H9 (cell line): Measurements from ENCODE around the gene CES2. TPM values are rescaled to one million over a fixed set of nuclear protein-coding genes. Genes with fewer than 3 reads are reported as not detected.

Experiments used
- total RNA-seq: library from RNA; stranded (reverse); gene quantifications from 2 replicates; pipeline ENCODE4 v1.2.1, GENCODE V29; 2021

The CES2 gene
- total RNA-seq, 1 experiment from 2014 or later = 28.2 TPM

Other genes starting within 250 kb of the CES2 start
- 39.8 and 40.5 TPM in 2 replicates for gene CMTM4, start 238.8 kb upstream of the CES2 start, total RNA-seq
- 94.2 and 100 TPM in 2 replicates for gene DYNC1LI2, start 183.9 kb upstream of the CES2 start, total RNA-seq
- gene TERB1, start 133.9 kb upstream of the CES2 start, total RNA-seq = not detected in 2 replicates
- gene NAE1, start 104.5 kb upstream of the CES2 start, total RNA-seq = 131 and 144 TPM in 2 replicates
- 0.55 and 0.81 TPM in 2 replicates for gene CA7, start 91.1 kb upstream of the CES2 start, total RNA-seq
- 22.0 and 23.1 TPM in 2 replicates for gene PDP2, start 55.0 kb upstream of the CES2 start, total RNA-seq
- not detected in 2 replicates for gene CDH16, start 16.6 kb upstream of the CES2 start, total RNA-seq
- 0.44 and 0.72 TPM in 2 replicates for gene RRAD, start 10.0 kb upstream of the CES2 start, total RNA-seq
- 83.0 and 85.7 TPM in 2 replicates for gene CIAO2B, start 1.1 kb upstream of the CES2 start, total RNA-seq
- 3.4 and 3.7 TPM in 2 replicates for gene CES3, start 25.8 kb downstream of the CES2 start, total RNA-seq
- gene CES4A, start 53.1 kb downstream of the CES2 start, total RNA-seq = 1.8 and 1.9 TPM in 2 replicates
- 76.3 and 84.3 TPM in 2 replicates for gene CBFB, start 93.6 kb downstream of the CES2 start, total RNA-seq
- gene PHAF1, start 174.4 kb downstream of the CES2 start, total RNA-seq = 18.2 and 18.8 TPM in 2 replicates
- 11.2 and 11.4 TPM in 2 replicates for gene B3GNT9, start 215.5 kb downstream of the CES2 start, total RNA-seq
- 1.4 and 1.7 TPM in 2 replicates for gene TRADD, start 224.4 kb downstream of the CES2 start, total RNA-seq
- gene FBXL8, start 224.4 kb downstream of the CES2 start, total RNA-seq = 0.59 and 0.75 TPM in 2 replicates
- gene HSF4, start 229.2 kb downstream of the CES2 start, total RNA-seq = 1.2 and 1.5 TPM in 2 replicates
- 5.6 and 5.9 TPM in 2 replicates for gene NOL3, start 235.0 kb downstream of the CES2 start, total RNA-seq
- gene MATCAP1, start 248.4 kb downstream of the CES2 start, total RNA-seq = 42.1 and 51.2 TPM in 2 replicates